Kidney (tissue), 14 donors: ENCODE results near the gene TBC1D10A. TPM values are rescaled to one million over a fixed set of nuclear protein-coding genes. Genes with fewer than 3 reads are reported as not detected.

ENCODE experiments used
- DNase-seq, 5 donors: peaks; one replicate each; pipeline ENCODE4 v3.0.0-alpha.2; 2013 to 2020
- FAIRE-seq: peaks from 2 replicates; lab custom pipeline; 2012; peaks lifted over from hg19 to GRCh38; lab: Jason Lieb, UNC
- H3K27ac ChIP-seq, 2 donors: one replicate each; pipeline ENCODE4 v1.7.0; 2013; ENCODE audit warnings: low read depth in 2 of 2, low read length in 2 of 2, inconsistent platforms in 1 of 2
- H3K27me3 ChIP-seq: one replicate; pipeline ENCODE4 v1.7.1; 2013; ENCODE audit warnings: low read length, inconsistent platforms; ENCODE audit not compliant: control insufficient read depth, insufficient read depth
- H3K36me3 ChIP-seq, 3 donors: one replicate each; pipeline versions ENCODE4 v1.7.0 to v1.7.1; 2013; ENCODE audit warnings: low read length in 3 of 3, control low read depth in 1 of 3, inconsistent platforms in 1 of 3; ENCODE audit not compliant: insufficient read depth in 3 of 3, control insufficient read depth in 2 of 3
- H3K4me1 ChIP-seq, 3 donors: one replicate each; pipeline versions ENCODE4 v1.7.0 to v1.7.1; 2013; ENCODE audit warnings: low read length in 3 of 3, inconsistent platforms in 1 of 3, low read depth in 1 of 3; ENCODE audit not compliant: control insufficient read depth in 2 of 3, insufficient read depth in 2 of 3
- H3K4me3 ChIP-seq, 3 donors: one replicate each; pipeline versions ENCODE4 v1.7.0 to v1.8.1; 2013; ENCODE audit warnings: low read length in 3 of 3, control low read depth in 1 of 3, inconsistent platforms in 1 of 3
- H3K9ac ChIP-seq, 3 donors: one replicate each; pipeline versions ENCODE4 v1.7.0 to v1.7.1; 2013; ENCODE audit warnings: low read length in 3 of 3, control low read depth in 1 of 3, inconsistent platforms in 1 of 3
- H3K9me3 ChIP-seq, 3 donors: one replicate each; pipeline versions ENCODE4 v1.7.0 to v1.7.1; 2013; ENCODE audit warnings: low read length in 3 of 3, control low read depth in 1 of 3, inconsistent platforms in 1 of 3; ENCODE audit not compliant: control insufficient read depth in 2 of 3, insufficient read depth in 1 of 3
- intact Hi-C: fragments of 100-400 bp; cut with DNase I; formaldehyde crosslinking; loops from one replicate; pipeline ENCODE4 v1.11.1; 2022
- polyA plus RNA-seq: library from polyadenylated mRNA; stranded (reverse); fragments of 350-450 nt; fragmentation: Illumina TruSeq; extraction: RNeasy Lipid Tissue Mini Kit (QIAGEN cat#74804); gene quantifications from one replicate; pipeline ENCODE4 v1.2.3, GENCODE V29; 2014; ENCODE audit warnings: low read depth, low replicate concordance; ENCODE audit not compliant: insufficient read depth
- total RNA-seq: library from RNA; stranded (reverse); fragmentation: NEBNext Ultra II Directional; extraction: Animal tissue kit (Norgen Biotek cat#: 25700); gene quantifications from one replicate; pipeline ENCODE4 v1.2.1, GENCODE V29; 2021
- TF ChIP-seq, protein P1 (sequence below): IDR thresholded peaks from 3 replicates; pipeline ENCODE4 v1.5.1; 2012; ENCODE audit warnings: mild to moderate bottlenecking, moderate library complexity, borderline replicate concordance; ENCODE audit not compliant: insufficient read depth; ENCODE audit errors: extremely low read depth
- donor health status: control.
- donor health status: control.
- donor health status: control.
- donor health status: control.
- donor health status: control.
- donor health status: DM: yes; HTN: yes; CAD: no.
- donor health status: Normal renal cell carcinoma (clear cell type).

Gene TBC1D10A
- total and polyA plus RNA-seq, 2 donors from 2014 or later: 31.0 to 34.5 TPM

DNA sequence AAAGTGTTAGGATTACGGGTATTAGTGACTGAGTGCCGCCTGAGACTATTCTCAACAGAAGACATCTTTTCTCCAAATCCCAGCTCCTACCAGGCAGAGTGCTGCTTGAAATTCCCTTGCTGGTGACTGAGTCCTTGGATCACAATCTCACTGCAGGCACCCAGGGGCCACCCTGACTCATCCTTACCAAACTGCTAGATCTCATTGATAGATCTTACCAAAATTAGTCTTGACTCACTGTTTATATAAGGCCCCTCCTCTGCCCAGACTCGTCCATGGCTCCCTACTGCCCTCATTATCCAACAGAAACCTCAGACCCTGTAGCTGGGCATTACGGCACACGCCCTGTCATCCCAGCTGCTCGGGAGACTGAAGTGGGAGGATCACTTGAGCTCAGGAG, 14.7 kb downstream of the TBC1D10A start:
- FAIRE-seq: no peak

DNA sequence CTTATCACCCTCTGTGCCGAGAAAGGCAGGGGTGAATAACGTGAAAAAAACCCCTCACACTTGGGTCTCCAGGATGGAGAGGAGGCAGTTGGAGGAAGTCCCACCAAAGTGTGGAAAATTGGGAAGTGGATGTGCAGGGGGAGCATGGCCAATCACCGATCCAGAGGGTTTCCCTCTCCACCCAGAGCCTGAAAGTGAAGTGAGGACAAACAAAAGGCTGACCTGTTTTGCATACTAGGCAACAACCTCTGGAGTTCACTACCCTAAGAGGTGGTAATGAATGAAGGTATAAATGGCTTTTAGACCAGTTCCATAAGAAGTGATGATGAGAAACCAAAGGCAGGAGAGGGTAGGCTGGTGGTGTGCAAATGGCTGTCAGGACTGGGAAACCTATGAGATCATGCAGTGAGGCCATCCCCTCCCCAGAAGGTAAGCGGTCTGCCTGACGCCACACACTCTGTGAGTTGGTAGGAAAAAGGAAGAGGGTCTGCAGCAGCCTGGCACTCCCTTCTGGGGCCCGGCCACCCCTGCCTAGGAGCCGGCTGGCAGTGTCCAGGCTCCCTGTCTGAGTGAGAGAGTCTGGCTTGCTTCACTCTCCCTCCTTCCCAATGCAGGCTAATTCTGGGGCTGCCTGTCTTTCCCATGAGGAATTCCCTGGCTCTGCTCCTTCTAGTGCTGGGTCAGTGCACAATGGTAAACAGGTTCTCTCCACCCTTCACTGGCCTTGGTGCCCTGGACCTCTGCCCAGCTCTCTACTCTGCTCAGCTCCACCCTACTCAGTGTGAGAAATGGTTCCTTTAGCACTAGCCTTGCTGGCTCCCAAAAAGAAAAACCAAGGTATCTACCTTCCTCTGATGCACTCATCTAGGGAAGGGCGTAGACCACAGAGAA, 15.6 kb downstream of the TBC1D10A start:
- DNase-seq (peak; percentile 61 to 90 (median 80)), FAIRE-seq (no peak)
- H3K27me3 ChIP-seq: no peaks in the 10 kb centered on the region
- peak overlapping the region; percentile 84 to 85 for H3K27ac ChIP-seq
- H3K9me3 ChIP-seq: no peaks in the 10 kb centered on the region
- TF ChIP-seq, protein P1, sequence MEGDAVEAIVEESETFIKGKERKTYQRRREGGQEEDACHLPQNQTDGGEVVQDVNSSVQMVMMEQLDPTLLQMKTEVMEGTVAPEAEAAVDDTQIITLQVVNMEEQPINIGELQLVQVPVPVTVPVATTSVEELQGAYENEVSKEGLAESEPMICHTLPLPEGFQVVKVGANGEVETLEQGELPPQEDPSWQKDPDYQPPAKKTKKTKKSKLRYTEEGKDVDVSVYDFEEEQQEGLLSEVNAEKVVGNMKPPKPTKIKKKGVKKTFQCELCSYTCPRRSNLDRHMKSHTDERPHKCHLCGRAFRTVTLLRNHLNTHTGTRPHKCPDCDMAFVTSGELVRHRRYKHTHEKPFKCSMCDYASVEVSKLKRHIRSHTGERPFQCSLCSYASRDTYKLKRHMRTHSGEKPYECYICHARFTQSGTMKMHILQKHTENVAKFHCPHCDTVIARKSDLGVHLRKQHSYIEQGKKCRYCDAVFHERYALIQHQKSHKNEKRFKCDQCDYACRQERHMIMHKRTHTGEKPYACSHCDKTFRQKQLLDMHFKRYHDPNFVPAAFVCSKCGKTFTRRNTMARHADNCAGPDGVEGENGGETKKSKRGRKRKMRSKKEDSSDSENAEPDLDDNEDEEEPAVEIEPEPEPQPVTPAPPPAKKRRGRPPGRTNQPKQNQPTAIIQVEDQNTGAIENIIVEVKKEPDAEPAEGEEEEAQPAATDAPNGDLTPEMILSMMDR: no peak
- peaks cover 8 to 81% (median 61%) of the 10 kb centered on the region in 3 donors for H3K4me1 ChIP-seq
- H3K36me3 ChIP-seq: no peaks in the 10 kb centered on the region
- peak overlapping the region in 1 of 3 donors; percentile 69 for H3K9ac ChIP-seq
- peak overlapping the region in 2 of 3 donors; percentile 26 to 47 for H3K4me3 ChIP-seq
- intact Hi-C loops: no loop called here

More for the DNA sequence above, 14.7 kb downstream of the TBC1D10A start:
- Histone ChIP-seq H3K9me3 (no peaks in the 10 kb centered on the region), H3K9ac (no peak overlapping the region), H3K36me3 (no peaks in the 10 kb centered on the region), H3K4me3 (no peak overlapping the region), H3K4me1 (peaks cover 8 to 73% (median 58%) of the 10 kb centered on the region in 3 donors), H3K27ac (peak overlapping the region; percentile 81 to 85), H3K27me3 (no peaks in the 10 kb centered on the region)
- TF ChIP-seq, protein P1: no peak
- intact Hi-C loops: no loop called here
- DNase-seq: no peak

DNA sequence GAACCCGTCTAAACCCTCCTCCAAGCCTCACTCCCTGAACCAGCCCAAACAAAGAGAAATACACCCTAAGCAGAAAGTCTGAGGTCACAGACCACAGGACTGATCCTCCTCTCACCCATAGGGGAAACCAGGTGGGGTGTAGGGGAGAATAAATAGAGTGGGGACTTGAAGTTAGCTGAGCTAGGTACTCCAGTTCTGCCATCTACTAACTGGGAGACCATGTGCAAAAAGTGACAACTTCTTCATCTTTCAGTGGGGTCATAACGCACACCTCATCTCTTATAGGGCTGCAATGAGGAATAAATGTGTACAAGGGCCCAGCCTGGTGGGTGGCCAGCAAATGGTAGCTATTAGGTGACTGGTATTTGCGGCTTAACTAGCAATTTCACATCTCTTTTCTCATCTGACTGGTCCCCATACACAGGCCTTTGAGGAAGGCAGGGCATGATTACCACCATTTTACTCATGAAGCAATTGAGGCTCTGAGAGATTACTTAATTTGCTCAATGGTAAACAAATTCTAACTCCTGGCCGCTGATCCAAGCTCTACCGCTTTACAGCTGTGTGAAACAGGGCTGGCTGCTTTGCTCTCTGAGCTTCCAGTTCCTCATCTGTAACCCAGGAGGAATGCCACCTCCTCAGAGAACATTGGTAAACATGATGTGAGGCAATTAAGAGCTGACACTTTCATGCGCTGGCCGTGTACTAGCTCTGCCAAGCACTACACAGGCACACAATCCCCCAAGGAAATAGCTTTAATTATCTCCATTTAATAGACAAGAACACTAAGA, 16.6 kb downstream of the TBC1D10A start:
- H3K27me3 ChIP-seq: no peaks in the 10 kb centered on the region
- H3K9me3 ChIP-seq: no peaks in the 10 kb centered on the region
- intact Hi-C loops: no loop called here
- peak overlapping the region in 1 of 3 donors; percentile 26 for H3K4me3 ChIP-seq
- peak overlapping the region in 1 of 3 donors; percentile 69 for H3K9ac ChIP-seq
- peak in 1 of 5 donors; percentile 60 for DNase-seq
- TF ChIP-seq, protein P1: no peak
- no peak for FAIRE-seq
- peaks cover 8 to 83% (median 65%) of the 10 kb centered on the region in 3 donors for H3K4me1 ChIP-seq
- no peaks in the 10 kb centered on the region for H3K36me3 ChIP-seq
- H3K27ac ChIP-seq: peak overlapping the region; percentile 84 to 85
